SIG-M5 treated with dmso at 0.1 percent for 504 hours (cell line): ENCODE measurements around the gene HSBP1L1.
A peak's percentile ranks its signal among the peaks of the same experiment; 100 is the strongest.

Experiments
- DNase-seq: peaks from one replicate; lab custom pipeline; 2025; ENCODE audit not compliant: unreplicated experiment; lab: John Stamatoyannopoulos, UW

HSBP1L1 gene

DNA sequence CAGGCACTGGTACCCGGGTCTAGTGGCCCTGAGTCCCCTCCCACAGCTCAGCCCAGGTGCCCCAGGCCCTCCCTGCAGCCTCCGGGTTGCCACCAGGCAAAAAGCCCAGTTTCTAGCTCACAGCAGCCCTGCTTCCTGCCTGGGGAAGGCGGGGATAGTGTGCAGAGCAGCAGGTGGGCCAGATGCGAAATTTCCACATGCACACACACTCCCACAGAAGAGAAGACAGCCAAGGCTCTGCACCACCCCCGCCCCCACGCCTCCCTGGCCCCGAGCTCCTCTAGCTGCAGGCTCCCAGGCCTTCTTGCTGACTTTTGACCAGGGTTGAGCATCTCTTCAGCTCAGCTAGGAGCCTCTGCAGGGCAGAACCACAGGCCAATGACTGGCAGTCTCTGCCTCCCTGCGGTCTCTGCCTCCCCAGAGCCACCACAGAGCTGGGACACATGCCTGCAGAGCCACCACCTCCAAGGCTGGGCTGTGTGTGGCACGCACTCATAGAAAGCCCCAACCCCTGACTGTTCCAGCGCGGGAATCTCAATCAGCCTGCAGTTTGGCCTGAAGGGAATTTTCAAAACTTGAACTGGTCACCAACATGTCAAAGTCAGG is 20.2 kb upstream of the HSBP1L1 start:
- peak; percentile 33 for DNase-seq

DNA sequence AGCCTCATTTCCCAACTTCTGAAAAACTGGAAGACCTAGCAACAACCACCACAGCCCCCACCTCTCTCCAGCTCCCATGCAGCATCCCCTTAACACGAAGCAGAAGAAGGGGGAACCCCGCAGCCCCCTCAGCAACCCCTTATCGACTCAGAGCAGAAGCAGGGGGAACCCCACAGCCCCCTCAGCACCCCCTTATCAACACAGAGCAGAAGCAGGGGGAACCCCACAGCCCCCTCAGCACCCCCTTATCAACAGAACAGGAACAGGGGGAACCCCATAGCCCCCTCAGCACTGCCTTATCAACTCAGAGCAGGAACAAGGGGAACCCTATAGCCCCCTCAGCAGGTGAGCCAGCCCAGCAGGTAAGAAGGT is 19.7 kb upstream of the HSBP1L1 start:
- DNase-seq = no peak

DNA sequence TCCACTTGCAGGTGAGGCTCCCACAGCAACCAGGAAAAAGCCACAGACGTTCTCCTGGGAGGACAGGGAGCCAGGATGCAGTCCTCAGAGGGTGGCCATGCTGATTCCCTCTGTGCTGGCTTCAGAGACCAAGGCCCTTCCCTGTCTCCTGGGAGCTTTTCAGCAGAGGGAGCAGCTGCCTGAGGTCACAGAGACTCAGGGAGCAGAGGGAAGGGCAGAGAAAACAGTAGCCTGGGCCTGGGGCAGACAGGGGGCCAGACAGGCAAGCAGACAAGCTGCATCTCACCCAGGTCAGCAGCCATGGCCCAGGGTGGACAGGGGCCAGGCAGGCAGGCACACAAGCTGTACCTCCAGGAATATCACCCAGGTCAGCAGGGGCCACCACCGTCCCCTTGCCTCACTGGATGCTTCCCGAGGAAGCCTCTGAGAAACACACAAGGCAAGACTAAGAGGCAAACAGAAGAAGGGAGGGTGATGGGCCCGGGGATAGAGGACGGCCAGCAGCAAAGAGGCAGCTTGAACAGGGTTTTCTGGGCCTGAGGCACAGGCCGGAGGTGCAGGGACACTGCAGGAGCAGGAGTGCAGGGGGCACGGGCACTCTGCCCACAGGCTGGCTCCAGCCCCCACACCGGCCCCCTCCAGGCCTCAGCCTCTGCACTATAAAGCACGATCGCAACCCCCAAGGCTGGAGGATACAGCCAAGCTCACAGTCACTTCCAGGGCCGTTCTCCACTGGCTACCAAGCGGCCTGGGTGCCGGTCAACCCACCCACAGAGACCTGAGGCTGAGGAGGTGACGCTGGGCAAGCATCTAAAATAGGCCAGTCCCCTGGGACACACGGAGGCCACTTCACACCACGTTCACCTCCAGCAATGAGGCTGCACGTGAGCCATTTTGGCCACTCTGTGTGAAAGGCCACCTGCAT is 19.1 kb upstream of the HSBP1L1 start:
- no peak for DNase-seq

DNA sequence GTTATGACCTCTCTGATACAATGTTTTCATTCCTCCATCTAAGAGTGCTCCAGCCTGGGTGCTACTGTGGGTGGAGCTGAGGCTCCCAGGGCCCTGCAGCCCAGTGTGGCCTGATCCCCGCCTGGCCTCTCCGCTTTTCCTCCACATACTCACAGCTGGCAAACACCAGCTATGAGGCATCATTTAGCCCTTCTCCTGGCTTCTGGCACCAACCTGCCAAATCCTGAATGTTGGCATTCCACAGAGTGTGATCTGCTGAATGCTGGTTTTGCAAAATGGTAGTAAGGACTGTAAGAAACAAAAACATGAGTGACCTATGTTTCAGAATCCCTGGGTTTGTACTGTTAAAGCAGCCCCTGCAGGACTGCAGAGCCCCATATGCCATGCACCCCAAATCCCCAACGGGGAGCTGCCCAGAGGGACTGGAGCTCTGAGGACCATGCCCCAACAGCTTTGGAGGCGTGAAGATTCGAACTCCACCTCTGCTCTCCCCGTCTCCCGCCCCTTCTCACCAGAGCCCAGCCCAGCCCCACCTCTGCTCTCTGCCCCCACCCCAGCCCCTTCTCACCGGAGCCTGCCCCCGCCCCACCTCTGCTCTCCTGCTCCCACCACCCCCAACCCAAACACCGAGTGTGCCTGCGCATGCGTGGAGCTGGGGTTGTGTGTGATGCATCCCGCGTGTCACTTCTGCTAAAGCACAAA is 17.2 kb upstream of the HSBP1L1 start:
- no peak for DNase-seq

DNA sequence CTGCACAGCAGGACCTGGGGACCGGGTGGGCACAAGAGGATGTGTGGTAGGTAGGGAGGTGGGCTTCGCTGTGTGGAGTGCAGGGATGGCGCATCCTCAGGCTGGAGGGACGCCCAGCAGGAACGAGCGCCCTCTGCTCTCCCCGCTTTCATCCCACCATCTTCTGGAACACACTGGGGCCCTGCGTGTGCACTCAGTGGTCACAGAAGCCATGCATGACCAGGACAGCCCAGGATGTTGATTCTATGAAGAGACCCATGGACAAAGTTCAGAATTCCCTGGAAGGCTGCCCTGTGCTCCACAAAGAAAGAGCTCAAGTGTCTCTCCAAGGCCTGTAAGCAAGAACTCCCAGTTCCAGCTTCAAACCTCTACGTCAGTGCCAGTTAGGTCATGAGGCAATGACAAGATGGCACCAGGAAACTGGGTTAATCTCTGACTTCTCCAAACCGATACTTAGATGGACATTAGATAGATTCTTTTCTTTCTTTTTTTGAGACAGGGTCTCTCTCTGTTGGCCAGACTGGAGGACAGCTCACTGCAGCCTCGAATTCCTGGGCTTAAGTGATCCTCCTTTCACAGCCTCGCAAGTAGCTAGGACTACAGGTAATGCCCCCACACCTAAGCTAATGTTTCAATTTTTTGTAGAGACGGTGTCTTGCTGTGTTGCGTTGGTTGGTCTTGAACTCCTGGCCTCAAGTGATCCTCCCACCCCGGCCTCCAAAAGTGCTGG is 16.4 kb upstream of the HSBP1L1 start:
- no peak for DNase-seq

DNA sequence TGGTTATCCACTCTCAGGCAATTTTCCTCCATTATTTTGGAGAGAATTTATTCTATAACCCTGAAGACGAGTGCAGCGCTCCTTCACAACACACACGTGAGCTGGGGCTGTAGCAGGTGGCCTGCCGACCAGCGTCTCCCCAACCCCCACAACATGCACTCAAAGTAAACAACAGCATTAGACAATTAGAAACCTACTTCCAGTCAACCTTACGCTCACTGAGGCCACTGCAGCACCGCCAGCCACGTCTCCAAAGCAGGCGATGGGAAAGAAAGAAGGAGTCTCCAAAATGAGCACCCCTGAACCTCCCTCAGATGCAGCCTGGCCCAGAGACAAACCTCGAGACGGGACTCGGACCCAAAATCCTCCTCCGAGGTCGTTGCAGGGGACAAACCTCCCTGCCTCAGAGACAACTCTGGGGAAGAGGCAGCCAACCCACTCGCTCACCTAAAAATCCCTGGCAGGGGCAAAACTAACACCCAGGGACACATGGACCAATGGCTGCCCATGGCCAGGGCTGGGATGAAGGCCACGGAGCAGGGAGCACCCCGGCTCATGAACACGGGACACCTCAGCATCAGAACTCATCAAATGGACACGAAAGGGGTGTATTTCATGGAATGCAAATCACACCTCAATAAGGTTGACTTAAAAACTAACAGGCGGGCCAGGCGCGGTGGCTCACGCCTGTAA is 15.6 kb upstream of the HSBP1L1 start:
- DNase-seq = no peak

DNA sequence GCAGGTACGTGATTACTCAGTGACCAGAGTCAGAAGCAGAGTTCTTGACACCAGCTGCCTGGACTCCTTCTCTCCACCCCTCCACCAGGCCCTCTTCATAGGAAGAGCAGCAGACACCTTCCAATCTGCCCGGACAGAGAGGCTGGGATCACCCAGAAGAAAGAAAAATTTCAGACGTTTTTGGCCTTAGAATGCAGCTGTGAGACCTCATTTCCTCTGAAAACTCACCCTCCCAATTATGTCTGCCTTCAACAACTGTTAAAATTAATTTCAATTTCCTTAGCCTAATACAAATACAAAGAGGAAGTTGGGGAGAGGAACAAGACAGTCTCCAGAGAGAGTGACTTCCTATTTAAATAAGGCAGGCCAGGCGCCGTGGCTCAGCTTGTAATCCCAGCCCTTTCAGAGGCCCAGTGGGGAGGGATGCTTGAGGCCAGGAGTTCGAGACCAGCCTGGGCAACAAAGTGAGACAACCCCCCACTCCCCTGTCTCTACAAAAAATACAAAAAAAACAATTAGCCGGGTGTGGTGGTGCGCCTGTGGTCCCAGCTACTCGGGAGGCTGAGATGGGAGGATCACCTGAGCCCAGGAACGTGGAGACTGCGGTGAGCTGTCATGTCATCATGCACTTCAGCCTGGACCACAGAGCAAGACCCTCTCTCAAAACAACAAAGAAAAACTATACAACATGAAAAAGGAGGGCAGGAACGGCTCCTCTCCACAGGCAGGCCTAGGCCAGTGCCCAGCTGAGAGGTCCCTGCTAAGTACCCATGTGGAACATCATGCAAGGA is 14.6 kb upstream of the HSBP1L1 start:
- peak; percentile 94 for DNase-seq

DNA sequence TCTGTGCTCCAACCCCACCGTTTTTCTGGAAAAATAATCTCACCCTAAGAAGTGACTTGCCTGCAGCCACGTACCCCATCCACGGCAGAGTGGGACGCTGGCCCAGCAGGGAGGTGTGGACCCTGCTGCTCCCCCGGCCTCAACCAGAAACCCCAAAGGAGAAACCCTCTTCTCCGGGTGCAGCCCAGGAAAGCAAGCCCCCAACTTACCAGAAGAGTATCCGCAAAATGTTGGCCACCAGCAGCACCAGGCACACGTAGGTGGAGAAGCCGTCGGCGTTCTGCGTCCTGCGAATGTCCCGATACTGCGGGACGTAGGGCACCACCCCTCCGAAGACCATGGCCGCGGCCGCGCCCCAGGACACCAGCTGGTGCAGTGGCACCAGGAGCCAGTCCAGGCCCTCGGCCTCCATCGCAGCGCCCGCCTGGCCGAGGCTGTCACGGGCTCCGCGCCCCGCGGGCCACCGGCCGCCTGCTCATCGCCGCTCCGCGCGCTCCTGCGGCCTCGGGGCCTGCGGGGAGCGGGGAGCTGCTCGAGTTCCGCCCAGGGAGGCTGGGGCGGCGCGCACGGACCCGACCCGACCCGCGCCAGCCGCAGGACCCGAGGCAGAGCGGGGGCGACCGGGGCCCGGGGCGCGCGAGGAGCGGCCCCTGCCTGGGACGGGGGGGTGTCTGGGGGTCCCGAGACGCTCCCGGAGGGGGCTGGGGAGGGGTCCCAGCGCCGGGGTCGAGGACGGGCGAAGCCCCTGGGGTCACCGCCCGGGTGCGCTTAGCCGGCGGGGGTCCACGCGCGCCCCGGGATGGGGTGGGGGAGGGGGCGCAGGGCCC is 13.7 kb upstream of the HSBP1L1 start:
- no peak for DNase-seq

DNA sequence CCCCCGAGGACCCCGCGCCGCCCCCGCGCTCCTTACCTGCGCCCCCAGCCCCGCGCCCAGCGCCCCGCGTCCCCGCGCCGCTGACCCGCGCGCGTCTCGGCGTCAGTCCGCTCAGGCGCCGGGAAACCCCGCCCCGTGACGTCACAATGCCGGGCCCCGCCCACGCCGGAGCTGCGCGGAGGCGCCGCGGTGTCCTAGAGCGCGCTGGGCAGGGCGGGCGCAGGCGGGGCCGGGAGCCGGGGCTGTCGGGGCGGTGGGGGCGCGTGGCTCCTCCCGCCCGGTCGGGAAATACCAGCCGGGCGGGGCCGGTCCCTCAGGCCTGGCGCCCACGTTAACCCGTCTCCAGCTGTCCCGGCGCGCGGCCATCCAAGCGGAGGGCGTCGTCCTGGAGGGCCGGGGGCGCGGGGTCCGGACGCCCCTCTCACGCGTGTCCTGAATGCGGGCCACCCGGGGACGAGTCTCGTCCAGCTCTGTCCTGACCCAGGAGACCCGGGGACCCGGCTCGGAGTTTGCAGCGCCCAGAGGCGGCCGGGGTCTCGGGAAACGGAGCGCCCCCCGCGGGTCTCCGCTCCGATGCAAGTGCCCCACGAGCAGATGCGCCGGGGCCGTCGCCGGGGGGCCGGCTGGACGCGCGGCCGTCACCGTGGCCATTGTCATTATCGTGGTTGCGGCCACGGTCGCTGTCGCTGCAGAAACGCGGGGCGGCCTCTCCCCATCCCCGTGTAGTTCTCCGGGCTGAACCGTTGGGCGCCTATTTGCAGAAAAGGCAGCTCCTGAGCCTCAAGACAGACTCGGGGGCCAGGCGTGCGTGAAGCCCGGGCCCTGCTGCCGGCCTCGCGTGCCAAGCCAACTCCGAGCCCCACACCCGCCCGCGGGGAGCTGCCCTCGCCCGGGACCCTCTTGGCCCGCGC is 12.6 kb upstream of the HSBP1L1 start, which contains the start of gene SLC66A2:
Gene SLC66A2, minus strand, starts transcription at position 109 of the 911 bp plus-strand sequence. CDS start 727 bp downstream, outside the sequence.
- peak; percentile 66 for DNase-seq

DNA sequence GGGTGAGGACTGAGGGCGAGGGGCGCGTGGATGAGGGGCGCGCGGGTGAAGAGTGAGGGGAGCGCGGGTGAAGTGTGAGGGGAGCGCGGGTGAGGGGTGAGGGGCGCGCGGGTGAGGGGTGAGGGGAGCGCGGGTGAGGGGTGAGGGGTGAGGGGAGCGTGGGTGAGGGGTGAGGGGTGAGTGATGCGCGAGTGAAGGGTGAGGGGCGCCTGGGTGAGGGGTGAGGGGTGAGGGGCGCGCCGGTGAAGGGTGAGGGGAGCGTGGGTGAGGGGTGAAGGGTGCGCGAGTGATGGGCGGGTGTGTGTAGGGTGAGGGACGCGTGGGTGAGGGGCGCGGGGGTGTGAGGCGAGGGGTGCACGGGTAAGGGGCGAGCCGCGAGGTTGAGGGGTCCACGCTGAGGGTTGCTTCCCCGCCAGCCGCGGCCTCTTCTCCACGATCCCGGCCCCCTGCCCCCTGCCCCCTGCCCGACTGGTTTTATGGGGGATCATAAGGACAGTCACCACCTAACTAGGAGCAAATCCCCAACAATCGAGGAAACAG is 11.9 kb upstream of the HSBP1L1 start:
- no peak for DNase-seq

DNA sequence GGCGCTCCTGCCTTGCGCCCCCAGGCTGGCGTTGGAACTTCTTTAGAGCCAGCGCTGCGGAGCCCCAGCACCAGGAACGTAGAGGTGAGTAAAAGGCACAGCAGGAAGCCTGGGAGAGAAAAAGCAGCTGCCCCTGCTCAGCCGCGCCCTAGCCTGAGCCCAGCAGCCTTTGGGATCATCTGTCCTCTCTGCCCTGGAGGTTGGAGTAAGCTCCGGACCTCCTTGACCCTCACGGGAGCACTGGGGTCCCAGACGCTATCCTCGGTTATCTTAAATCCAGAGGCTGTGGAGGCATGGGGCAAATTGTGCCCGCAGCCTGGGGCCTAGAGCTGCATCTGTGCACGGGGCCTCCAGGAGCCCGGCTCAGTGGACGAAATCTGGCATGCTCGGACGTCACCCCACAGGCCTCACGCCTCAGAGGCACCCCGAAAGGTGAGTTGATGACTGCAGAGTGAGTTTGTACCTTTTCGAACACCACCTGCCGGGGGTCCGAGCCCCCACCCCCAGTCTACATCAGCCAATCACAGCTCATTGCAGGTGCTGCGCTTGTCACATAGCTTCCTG is 11.4 kb upstream of the HSBP1L1 start:
- no peak for DNase-seq

DNA sequence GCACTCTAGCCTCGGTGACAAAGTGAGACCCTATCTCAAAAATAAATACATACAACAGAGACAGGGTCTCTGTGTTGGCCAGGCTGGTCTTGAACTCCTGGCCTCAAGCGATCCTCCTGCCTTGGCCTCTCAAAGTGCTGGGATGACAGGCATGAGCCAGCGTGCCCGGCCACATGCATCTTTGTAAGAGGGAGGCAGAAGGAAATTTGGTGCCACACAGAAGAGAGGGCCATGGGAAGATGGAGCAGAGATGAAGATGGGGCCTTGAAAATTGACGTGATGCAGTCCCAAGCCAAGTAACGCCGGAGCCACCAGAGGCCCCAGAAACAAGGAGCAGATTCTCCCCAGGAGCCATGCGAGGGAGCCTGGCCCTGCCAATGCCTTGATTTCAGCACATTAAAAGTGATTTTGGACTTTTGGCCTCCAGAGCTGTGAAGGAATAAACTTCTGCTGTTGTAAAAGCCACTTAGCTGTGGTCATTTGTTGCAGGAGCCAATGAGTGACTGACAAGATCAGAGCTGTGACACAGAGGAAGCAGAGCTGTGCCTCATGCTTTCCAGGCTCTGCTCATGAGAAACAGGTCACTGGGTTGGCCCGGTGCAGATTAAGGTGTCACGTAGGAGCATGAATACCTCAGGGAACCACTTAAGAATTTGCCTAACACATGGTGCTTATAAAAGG is 10.3 kb upstream of the HSBP1L1 start:
- DNase-seq = no peak

DNA sequence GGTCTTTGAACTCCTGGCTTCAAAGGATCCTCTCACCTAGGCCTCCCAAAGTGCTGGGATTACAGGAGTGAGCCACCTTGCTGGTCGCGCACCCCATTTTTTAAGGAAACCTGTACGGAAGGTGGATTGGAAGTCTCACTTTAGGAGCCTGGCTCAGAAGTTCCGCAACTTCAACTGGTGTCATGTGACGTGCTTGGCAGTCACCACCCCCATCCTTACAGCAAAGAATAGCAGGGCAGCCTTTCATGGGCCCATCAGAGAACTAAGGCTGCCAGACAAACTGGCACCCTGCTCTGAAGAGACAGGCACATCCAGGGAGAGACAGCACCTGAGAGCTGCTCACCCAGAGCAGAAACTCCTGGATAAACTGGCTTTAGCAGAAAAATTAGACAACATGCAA is 9.7 kb upstream of the HSBP1L1 start:
- DNase-seq = no peak

DNA sequence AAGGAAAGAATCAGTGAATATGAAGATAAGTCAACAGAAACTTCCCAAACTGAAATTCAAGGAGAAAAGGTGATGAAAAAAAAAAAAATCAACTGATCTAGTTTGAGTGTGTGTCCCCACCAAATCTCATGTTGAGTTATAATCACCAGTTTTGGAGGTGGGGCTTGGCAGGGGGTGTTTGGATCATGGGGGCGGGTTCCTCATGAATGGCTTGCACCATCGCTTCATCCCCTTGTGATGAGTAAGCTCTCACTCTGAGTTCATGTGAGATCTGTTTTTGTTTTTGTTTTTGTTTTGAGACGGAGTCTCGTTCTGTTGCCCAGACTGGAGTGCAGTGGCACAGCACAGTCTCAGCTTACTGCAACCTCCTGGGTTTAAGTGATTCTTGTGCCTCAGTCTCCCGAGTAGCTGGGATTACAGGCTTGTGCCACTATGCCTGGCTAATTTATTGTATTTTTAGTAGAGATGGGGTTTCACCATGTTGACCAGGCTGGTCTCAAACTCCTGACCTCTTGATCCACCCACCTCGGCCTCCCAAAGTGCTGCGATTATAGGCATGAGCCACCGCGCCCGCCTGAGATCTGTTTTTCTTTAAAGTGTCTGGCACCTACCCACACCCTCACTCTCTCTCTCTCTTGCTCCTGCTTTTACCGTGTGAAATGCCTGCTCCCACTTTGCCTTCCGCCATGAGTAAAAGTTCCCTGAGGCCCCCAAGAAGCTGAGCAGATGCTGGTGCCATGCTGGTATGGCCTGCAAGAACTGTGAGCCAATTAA is 9.0 kb upstream of the HSBP1L1 start:
- DNase-seq = no peak

DNA sequence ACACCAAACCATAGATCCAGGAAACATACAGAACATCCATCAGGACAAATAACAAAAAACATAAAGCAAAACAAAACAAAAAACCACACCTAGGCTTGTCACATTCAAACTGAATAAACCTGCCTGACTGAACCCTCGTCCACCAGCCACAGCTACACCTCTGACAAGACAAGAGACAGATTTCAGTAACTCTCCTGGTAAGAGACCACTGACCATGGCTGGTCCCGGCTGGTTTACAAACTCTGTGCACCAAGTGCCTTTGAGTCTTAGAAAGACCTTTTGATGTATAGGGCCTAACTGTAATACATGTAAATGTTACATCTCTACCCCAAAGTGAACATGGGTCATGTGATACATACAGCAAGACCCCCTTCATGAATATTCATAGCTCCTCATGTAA is 8.2 kb upstream of the HSBP1L1 start:
- no peak for DNase-seq

DNA sequence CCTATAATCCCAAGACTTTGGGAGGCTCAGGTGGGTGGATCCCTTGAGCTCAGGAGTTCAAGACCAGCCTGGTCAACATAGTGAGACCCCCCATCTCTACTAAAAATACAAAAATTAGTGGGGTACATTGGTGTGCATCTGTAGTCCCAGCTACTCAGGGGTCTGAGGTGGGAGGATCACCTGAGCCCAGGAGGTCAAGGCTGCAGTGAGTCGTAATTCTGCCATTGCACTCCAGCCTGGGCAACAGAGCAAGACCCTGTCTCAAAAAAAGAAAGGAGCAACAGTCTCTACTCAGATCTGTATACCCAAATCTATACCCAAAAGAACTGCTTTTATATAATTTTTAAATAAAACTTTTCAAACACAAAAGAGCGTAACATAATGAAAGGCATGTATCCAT is 5.5 kb upstream of the HSBP1L1 start:
- no peak for DNase-seq
